Endothelial cell of umbilical vein (primary cell): ENCODE data around the gene ASS1. TPM values are rescaled to one million over a fixed set of nuclear protein-coding genes. Genes with fewer than 3 reads are reported as not detected.

ENCODE experiments used
- BruUV-seq: library from RNA; stranded (reverse); fragments of 400-500 nt; replicated peaks from 2 replicates; lab custom pipeline; 2021; lab: Mats Ljungman, UMichigan
- CTCF ChIA-PET: fragments of 300-600, 350-600 bp; sonication (Branson Sonifier 250); formaldehyde crosslinking; loops from one replicate; lab custom pipeline; 2021; ENCODE audit warnings: antibody characterized with exemption, inconsistent platforms; lab: Charles Lee
- POLR2A ChIA-PET: fragments of 300-600, 350-600 bp; sonication (Branson Sonifier 250); formaldehyde crosslinking; loops from one replicate; lab custom pipeline; 2021; ENCODE audit warnings: antibody characterized with exemption, inconsistent platforms; lab: Charles Lee
- DNase-seq: peaks from one replicate; pipeline ENCODE4 v3.0.0-alpha.2; 2011; ENCODE audit warnings: low read depth, low spot score
- FAIRE-seq: peaks from 2 replicates; lab custom pipeline; 2011; peaks lifted over from hg19 to GRCh38; lab: Jason Lieb, UNC
- H2AFZ ChIP-seq: 2 replicates; pipeline ENCODE4 v1.6.0; 2012; ENCODE audit warnings: low read depth, low read length, control low read depth, inconsistent platforms
- H3K27ac ChIP-seq: 2 replicates; pipeline ENCODE4 v1.5.1; 2011; ENCODE audit warnings: low read depth, mild to moderate bottlenecking, control low read depth, low read length, moderate library complexity; ENCODE audit not compliant: insufficient read depth
- H3K27me3 ChIP-seq, 2 experiments: 2 replicates each; pipeline versions ENCODE4 v1.6.0 to v1.6.1; 2011; ENCODE audit warnings: low read length in 2 of 2, mixed read lengths in 1 of 2; ENCODE audit not compliant: control insufficient read depth in 2 of 2, insufficient read depth in 2 of 2
- H3K36me3 ChIP-seq, 2 experiments: 2 replicates in 1 of 2; 3 replicates in 1 of 2; pipeline ENCODE4 v1.5.1; 2011; ENCODE audit warnings: low read length in 2 of 2, mild to moderate bottlenecking in 1 of 2, moderate library complexity in 1 of 2; ENCODE audit not compliant: control insufficient read depth in 2 of 2, insufficient read depth in 2 of 2; ENCODE audit errors: extremely low read depth in 1 of 2
- H3K4me1 ChIP-seq: 3 replicates; pipeline ENCODE4 v1.5.1; 2011; ENCODE audit warnings: mild to moderate bottlenecking, low read length; ENCODE audit not compliant: control insufficient read depth, insufficient read depth; ENCODE audit errors: extremely low read depth
- H3K4me2 ChIP-seq: 2 replicates; pipeline ENCODE4 v1.6.1; 2011; ENCODE audit warnings: low read length, control low read depth, mixed read lengths; ENCODE audit not compliant: insufficient read depth
- H3K4me3 ChIP-seq, 3 experiments: fragments of 200-600 bp in 1 of 3; sonication (generic), shearing (Covaris generic) in 1 of 3; replicated peaks in 1 of 3; 2 replicates each; pipeline ENCODE4 v1.5.1; 2011 to 2016; ENCODE audit warnings: control low read depth in 3 of 3, low read length in 3 of 3, mild to moderate bottlenecking in 2 of 3, inconsistent platforms in 1 of 3, low read depth in 1 of 3, moderate library complexity in 1 of 3; ENCODE audit not compliant: insufficient read depth in 1 of 3
- H3K79me2 ChIP-seq: 2 replicates; pipeline ENCODE4 v1.6.0; 2012; ENCODE audit warnings: low read length, inconsistent platforms; ENCODE audit not compliant: control insufficient read depth, insufficient read depth
- H3K9ac ChIP-seq: replicated peaks from 2 replicates; pipeline ENCODE3; 2011; ENCODE audit warnings: low read length, control low read depth; ENCODE audit not compliant: insufficient read depth; ENCODE audit errors: extremely low read depth
- H3K9me1 ChIP-seq: replicated peaks from 3 replicates; pipeline ENCODE4 v1.6.0; 2011; ENCODE audit warnings: mild to moderate bottlenecking, low read length; ENCODE audit not compliant: control insufficient read depth, insufficient read depth; ENCODE audit errors: extremely low read depth
- H3K9me3 ChIP-seq: replicated peaks from 2 replicates; pipeline ENCODE4 v1.5.1; 2012; ENCODE audit warnings: low read length, inconsistent platforms; ENCODE audit not compliant: control insufficient read depth, insufficient read depth
- H4K20me1 ChIP-seq: replicated peaks from 2 replicates; pipeline ENCODE3; 2011; ENCODE audit warnings: mild to moderate bottlenecking, low read length; ENCODE audit not compliant: control insufficient read depth, insufficient read depth; ENCODE audit errors: extremely low read depth
- FOS ChIP-seq: IDR thresholded peaks from 2 replicates; pipeline ENCODE4 v1.6.1; 2011; ENCODE audit warnings: mild to moderate bottlenecking, low read length, moderate library complexity, borderline replicate concordance; ENCODE audit not compliant: insufficient read depth
- JUN ChIP-seq: IDR thresholded peaks from 2 replicates; pipeline ENCODE4 v1.6.1; 2011; ENCODE audit warnings: borderline replicate concordance, low read depth; ENCODE audit not compliant: insufficient read length, insufficient read depth
- MAX ChIP-seq: IDR thresholded peaks from 2 replicates; pipeline ENCODE4 v1.6.1; 2011; ENCODE audit not compliant: insufficient read depth, insufficient read length
- POLR2AphosphoS5 ChIP-seq: IDR thresholded peaks from 2 replicates; pipeline ENCODE4 v1.6.1; 2012; ENCODE audit warnings: low read depth, mild to moderate bottlenecking, control low read depth, low read length, moderate library complexity; ENCODE audit not compliant: insufficient read depth
- dilution Hi-C: fragments of 300-500 bp; cut with MboI; formaldehyde crosslinking; loops from one replicate; pipeline ENCODE4 v1.15.0; 2019; ENCODE audit warnings: low sequenced_read_pairs; ENCODE audit not compliant: extremely low pct_ligation_motif_present
- intact Hi-C: fragments of 100-400 bp; cut with micrococcal nuclease; formaldehyde crosslinking; loops from one replicate; pipeline ENCODE4 v1.10.0; 2022
- polyA plus RNA-seq, 4 experiments: library from polyadenylated mRNA; depleted of rRNA in 3 of 4; stranded (reverse) in 3 of 4; unstranded in 1 of 4; fragments of >200 nt; gene quantifications; 2 replicates each; pipeline versions ENCODE4 v1.2.1 to v1.2.3, GENCODE V29; 2011 to 2012; ENCODE audit warnings: missing spikeins in 1 of 4
- total RNA-seq: library from RNA; stranded (reverse); gene quantifications from 2 replicates; pipeline ENCODE4 v1.2.3, GENCODE V29; 2021

ASS1 gene
- total and polyA plus RNA-seq, 2 donors (not counting 3 experiments of a cell fraction or from before 2014, with no cell fraction given): 3.6 to 12.4 TPM

GRCh38 chr9:130479587-130479986 lies 34.8 kb downstream of the ASS1 start:
- ChIA-PET CTCF (interaction anchor here (1.1 kb wide), 1 partner anchor 554 kb away, joined by 3 read pairs; no protein-coding TSS in a partner anchor), POLR2A (no interaction called here)
- Histone ChIP-seq H3K27ac (no peak overlapping the region), H3K27me3 (no peaks in the 10 kb centered on the region), H3K4me1 (no peaks in the 10 kb centered on the region), H2AFZ (no peak overlapping the region), H3K36me3 (no peaks in the 10 kb centered on the region), H3K9me1 (no peaks in the 10 kb centered on the region), H3K79me2 (no peaks in the 10 kb centered on the region), H3K9ac (no peak overlapping the region), H3K4me3 (no peak overlapping the region), H4K20me1 (no peaks in the 10 kb centered on the region), H3K4me2 (no peak overlapping the region), H3K9me3 (no peaks in the 10 kb centered on the region)
- BruUV-seq: no TSS peak
- no peak for TF ChIP-seq JUN
- intact Hi-C loops: no loop called here
- dilution Hi-C loops: no loop called here
- no peak for FAIRE-seq
- no peak for DNase-seq

GRCh38 chr9:130480673-130481072 lies 35.9 kb downstream of the ASS1 start:
- CTCF ChIA-PET: no interaction called here
- dilution Hi-C loops: no loop called here
- Histone ChIP-seq H3K9ac (no peak overlapping the region), H3K9me3 (no peaks in the 10 kb centered on the region), H3K36me3 (no peaks in the 10 kb centered on the region), H3K79me2 (no peaks in the 10 kb centered on the region), H4K20me1 (no peaks in the 10 kb centered on the region), H3K27ac (no peak overlapping the region), H3K4me1 (no peaks in the 10 kb centered on the region), H3K9me1 (no peaks in the 10 kb centered on the region), H3K27me3 (no peaks in the 10 kb centered on the region), H2AFZ (no peak overlapping the region), H3K4me2 (no peak overlapping the region), H3K4me3 (no peak overlapping the region)
- intact Hi-C loops: no loop called here
- no peak for FAIRE-seq
- TF ChIP-seq POLR2AphosphoS5 (no peak), FOS (no peak), MAX (no peak)
- DNase-seq: no peak
- BruUV-seq: no TSS peak
- POLR2A ChIA-PET: no interaction called here
